A549 (cell line): ENCODE results near the gene CPED1.

ENCODE experiments used
- CBX8 ChIP-seq: fragments of 200-600 bp; sonication (generic); IDR thresholded peaks from 2 replicates; pipeline ENCODE4 v1.6.1; 2016
- EHMT2 ChIP-seq: fragments of 200-600 bp; sonication (generic); IDR thresholded peaks from 2 replicates; pipeline ENCODE4 v1.6.1; 2016; ENCODE audit warnings: antibody characterized with exemption, low read depth, mild to moderate bottlenecking, moderate library complexity
- EP300 ChIP-seq, 2 experiments: fragments of >200 bp; sonication (Bioruptor Twin); formaldehyde crosslinking; IDR thresholded peaks; 2 replicates in 1 of 2; 3 replicates in 1 of 2; pipeline ENCODE4 v1.6.1; 2016 to 2017
- HEYL ChIP-seq: fragments of 250-450 bp; sonication (Bioruptor Pico); IDR thresholded peaks from 2 replicates; pipeline ENCODE4 v1.8.0; 2021; ENCODE audit warnings: mild to moderate bottlenecking, moderate library complexity
- JUNB ChIP-seq: fragments of >200 bp; sonication (Bioruptor Twin); formaldehyde crosslinking; IDR thresholded peaks from 2 replicates; pipeline ENCODE4 v1.6.1; 2016
- MAFK ChIP-seq: fragments of 450-650 bp; IDR thresholded peaks from 2 replicates; pipeline ENCODE4 v1.6.1; 2014; ENCODE audit not compliant: partially characterized antibody
- POLR2A ChIP-seq: IDR thresholded peaks from 2 replicates; pipeline ENCODE4 v1.6.1; 2012; ENCODE audit warnings: mild to moderate bottlenecking, low read length
- SMC3 ChIP-seq: fragments of >200 bp; sonication (Bioruptor Twin); formaldehyde crosslinking; IDR thresholded peaks from 3 replicates; pipeline ENCODE4 v1.6.1; 2018; ENCODE audit warnings: inconsistent platforms
- TF ChIP-seq, protein P1 (sequence below): fragments of >200 bp; sonication (Bioruptor Twin); formaldehyde crosslinking; IDR thresholded peaks from 3 replicates; pipeline ENCODE4 v1.5.1; 2016
- TF ChIP-seq, protein P2 (sequence below): fragments of >200 bp; sonication (Bioruptor Twin); formaldehyde crosslinking; IDR thresholded peaks from 2 replicates; pipeline ENCODE4 v1.6.1; 2016
- TF ChIP-seq, protein P3 (sequence below): fragments of >200 bp; sonication (Bioruptor Twin); formaldehyde crosslinking; IDR thresholded peaks from 3 replicates; pipeline ENCODE4 v1.6.1; 2016

DNA sequence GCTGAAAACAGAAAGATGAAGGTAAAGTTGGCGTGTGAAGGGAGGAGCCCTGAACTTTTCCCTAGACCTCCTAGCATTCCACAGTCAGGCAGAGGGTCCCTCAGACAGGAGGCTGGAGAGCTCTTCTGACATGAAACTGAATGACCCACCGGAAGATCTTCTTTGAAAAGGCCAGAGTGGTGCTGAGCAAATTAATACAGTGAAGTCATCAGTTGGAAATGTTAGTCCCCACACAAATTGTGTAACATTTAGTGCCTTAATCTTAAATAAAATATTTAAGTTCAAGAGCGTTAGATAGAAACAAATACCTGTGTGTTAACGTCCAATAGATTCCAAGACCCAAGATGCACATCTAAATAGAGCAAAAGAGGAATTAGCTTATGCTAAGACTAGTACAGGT lies 291.3 kb downstream of the CPED1 start:
- no peak for TF ChIP-seq POLR2A
- TF ChIP-seq, protein P1, sequence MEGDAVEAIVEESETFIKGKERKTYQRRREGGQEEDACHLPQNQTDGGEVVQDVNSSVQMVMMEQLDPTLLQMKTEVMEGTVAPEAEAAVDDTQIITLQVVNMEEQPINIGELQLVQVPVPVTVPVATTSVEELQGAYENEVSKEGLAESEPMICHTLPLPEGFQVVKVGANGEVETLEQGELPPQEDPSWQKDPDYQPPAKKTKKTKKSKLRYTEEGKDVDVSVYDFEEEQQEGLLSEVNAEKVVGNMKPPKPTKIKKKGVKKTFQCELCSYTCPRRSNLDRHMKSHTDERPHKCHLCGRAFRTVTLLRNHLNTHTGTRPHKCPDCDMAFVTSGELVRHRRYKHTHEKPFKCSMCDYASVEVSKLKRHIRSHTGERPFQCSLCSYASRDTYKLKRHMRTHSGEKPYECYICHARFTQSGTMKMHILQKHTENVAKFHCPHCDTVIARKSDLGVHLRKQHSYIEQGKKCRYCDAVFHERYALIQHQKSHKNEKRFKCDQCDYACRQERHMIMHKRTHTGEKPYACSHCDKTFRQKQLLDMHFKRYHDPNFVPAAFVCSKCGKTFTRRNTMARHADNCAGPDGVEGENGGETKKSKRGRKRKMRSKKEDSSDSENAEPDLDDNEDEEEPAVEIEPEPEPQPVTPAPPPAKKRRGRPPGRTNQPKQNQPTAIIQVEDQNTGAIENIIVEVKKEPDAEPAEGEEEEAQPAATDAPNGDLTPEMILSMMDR: no peak
- TF ChIP-seq MAFK: no peak
- TF ChIP-seq EHMT2: no peak
- TF ChIP-seq, protein P2, sequence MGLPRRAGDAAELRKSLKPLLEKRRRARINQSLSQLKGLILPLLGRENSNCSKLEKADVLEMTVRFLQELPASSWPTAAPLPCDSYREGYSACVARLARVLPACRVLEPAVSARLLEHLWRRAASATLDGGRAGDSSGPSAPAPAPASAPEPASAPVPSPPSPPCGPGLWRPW: no peak
- no peak for TF ChIP-seq CBX8
- no peak for TF ChIP-seq SMC3
- TF ChIP-seq JUNB: no peak
- no peak for TF ChIP-seq EP300 (IDR thresholded peaks at IDR 0.05)
- TF ChIP-seq, protein P3, sequence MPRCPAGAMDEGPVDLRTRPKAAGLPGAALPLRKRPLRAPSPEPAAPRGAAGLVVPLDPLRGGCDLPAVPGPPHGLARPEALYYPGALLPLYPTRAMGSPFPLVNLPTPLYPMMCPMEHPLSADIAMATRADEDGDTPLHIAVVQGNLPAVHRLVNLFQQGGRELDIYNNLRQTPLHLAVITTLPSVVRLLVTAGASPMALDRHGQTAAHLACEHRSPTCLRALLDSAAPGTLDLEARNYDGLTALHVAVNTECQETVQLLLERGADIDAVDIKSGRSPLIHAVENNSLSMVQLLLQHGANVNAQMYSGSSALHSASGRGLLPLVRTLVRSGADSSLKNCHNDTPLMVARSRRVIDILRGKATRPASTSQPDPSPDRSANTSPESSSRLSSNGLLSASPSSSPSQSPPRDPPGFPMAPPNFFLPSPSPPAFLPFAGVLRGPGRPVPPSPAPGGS: no peak
- no peak for TF ChIP-seq HEYL (CRISPR knock-in tag)
